Sigmoid colon (tissue), 3 donors: ENCODE results near the gene DOK5.

Source experiments
- POLR2A ChIP-seq, 2 donors: fragments of 450-650 bp; IDR thresholded peaks; one replicate each; pipeline ENCODE4 v1.6.1; 2016; ENCODE audit warnings: antibody characterized with exemption in 2 of 2, mild to moderate bottlenecking in 2 of 2, moderate library complexity in 2 of 2
- TF ChIP-seq, protein P1 (sequence below), 4 experiments: fragments of 450-650 bp in 3 of 4; fragments of 200-600 bp in 1 of 4; IDR thresholded peaks; one replicate each; pipeline ENCODE4 v1.5.1; 2016 to 2019; ENCODE audit warnings: antibody characterized with exemption in 4 of 4, mild to moderate bottlenecking in 3 of 4, moderate library complexity in 2 of 4

GRCh38 chr20:54452277-54452676, 23.1 kb upstream of the DOK5 start:
- TF ChIP-seq, protein P1, sequence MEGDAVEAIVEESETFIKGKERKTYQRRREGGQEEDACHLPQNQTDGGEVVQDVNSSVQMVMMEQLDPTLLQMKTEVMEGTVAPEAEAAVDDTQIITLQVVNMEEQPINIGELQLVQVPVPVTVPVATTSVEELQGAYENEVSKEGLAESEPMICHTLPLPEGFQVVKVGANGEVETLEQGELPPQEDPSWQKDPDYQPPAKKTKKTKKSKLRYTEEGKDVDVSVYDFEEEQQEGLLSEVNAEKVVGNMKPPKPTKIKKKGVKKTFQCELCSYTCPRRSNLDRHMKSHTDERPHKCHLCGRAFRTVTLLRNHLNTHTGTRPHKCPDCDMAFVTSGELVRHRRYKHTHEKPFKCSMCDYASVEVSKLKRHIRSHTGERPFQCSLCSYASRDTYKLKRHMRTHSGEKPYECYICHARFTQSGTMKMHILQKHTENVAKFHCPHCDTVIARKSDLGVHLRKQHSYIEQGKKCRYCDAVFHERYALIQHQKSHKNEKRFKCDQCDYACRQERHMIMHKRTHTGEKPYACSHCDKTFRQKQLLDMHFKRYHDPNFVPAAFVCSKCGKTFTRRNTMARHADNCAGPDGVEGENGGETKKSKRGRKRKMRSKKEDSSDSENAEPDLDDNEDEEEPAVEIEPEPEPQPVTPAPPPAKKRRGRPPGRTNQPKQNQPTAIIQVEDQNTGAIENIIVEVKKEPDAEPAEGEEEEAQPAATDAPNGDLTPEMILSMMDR (IDR thresholded peaks at IDR 0.05): no peak
- TF ChIP-seq POLR2A (IDR thresholded peaks at IDR 0.05): no peak
